T-helper 1 cell (primary cell): ENCODE measurements around the gene PEX11B.

ENCODE experiments used
- DNase-seq, 5 donors: peaks; one replicate each; pipeline ENCODE4 v3.0.0-alpha.2; 2012 to 2020

The PEX11B gene

GRCh38 chr1:145863282-145864018 lies 55.1 kb downstream of the PEX11B start:
- DNase-seq = no peak
